ENCODE data around the gene TEKTIP1.
"Not testable (repeated sequence)": the region's sequence is repeated elsewhere in the genome, so short reads cannot be mapped to it uniquely, and the experiment has no call there.

The TEKTIP1 gene

DNA sequence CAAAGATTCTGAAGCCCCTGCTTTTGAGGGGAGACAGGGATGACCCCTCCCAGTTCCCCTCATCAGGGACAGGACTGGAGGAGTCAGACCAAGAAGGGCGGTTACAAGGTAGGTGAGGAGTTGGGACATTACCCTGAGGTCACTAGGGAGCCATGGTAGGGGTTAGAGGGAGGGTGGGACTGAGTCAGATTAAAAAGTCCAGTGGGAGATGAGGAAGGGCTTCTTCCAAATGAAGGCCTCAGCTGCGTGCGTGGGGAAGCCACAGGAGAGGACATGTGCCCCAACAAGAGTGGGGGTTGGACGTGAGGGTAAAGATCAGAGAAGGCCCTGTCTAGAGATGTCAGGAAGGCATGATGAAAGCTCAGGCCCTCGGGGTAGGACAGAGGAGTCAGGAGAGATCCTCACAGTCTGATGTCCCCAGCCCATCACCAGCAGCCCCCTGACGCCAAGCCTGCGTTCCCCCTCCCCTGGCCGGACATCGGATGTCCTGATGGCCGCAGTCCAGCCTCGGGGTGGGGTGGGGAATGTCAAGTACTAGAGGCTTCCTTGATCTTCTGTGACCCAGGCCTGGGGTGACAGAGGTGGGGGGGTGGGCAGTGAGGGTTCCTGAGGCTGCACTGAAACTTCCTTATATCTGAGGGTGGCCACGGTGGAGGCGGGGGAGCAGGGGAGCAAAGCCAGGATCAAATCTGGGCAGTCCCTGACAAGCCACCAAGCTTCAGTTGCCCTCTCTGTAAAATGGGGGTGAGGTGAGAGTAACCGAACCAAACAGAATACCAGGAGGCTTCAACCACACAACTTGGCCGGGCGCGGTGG, 24.9 kb downstream of the TEKTIP1 start:
- no peak for DNase-seq

DNA sequence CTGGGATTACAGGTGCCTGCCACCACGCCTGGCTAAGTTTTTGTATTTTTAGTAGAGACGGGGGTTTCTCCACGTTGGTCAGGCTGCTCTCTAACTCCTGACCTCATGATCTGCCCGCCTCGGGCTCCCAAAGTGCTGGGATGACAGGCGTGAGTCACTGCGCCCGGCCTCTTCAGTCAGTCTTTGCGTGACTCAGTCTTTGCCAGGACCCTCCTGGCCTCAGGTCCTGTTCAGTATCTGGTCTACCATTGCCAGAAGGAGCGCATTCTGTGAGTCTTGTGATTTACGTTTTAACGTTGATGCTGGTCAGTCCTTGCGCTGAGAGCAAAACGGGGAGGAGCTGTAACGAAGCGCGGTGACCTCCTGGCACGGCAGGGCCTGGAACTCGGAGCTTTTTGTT, 26.2 kb downstream of the TEKTIP1 start:
- DNase-seq = no peak

- not testable (repeated sequence) for DNase-seq
These were observed 31.1 kb downstream of the TEKTIP1 start for GRCh38 chr19:3570042-3570441.

- no peak for DNase-seq
These were observed 31.6 kb downstream of the TEKTIP1 start for GRCh38 chr19:3570606-3571011.

GRCh38 chr19:3572132-3572854, 33.3 kb downstream of the TEKTIP1 start:
- peak; percentile 96 for DNase-seq

GRCh38 chr19:3572855-3573161, 33.8 kb downstream of the TEKTIP1 start, which contains the start of gene HMG20B:
TSS of gene HMG20B (plus strand) at chr19:3572944. CDS start at chr19:3573310, 366 bp downstream.
- no peak for DNase-seq

DNA sequence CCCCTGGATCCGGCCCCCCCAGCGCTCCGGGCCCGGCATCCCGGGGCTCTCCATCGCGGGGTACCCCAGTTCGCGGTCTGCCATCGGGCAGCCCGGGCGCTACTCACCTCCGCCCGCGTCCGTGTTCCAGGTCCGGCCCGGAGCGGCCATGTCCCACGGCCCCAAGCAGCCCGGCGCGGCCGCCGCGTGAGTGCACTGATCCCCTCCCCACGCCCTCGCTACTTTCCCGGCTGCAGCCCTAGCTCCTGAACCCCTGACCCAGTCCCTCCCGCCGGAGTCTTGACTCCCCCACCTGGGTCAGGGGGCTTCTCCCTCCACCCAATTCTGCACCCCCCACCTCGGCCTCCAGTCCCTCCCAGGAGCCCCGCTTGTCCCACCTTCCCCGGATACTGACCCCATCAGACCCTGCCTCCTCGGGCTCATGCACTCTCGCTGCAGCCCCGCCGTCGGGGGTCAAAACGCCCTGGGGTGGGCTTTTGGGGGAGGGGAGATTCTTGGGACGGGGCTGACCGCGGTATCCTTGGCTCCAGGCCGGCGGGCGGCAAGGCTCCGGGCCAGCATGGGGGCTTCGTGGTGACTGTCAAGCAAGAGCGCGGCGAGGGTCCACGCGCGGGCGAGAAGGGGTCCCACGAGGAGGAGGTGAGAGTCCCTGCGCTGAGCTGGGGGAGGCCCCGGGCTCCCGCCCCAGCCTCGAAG, 34.3 kb downstream of the TEKTIP1 start:
- no peak for DNase-seq

- peak; percentile 87 for DNase-seq
These were observed 35.1 kb downstream of the TEKTIP1 start for GRCh38 chr19:3573858-3574637.

- peak; percentile 23 for DNase-seq
These were observed 36.3 kb downstream of the TEKTIP1 start for GRCh38 chr19:3575260-3575741.

DNA sequence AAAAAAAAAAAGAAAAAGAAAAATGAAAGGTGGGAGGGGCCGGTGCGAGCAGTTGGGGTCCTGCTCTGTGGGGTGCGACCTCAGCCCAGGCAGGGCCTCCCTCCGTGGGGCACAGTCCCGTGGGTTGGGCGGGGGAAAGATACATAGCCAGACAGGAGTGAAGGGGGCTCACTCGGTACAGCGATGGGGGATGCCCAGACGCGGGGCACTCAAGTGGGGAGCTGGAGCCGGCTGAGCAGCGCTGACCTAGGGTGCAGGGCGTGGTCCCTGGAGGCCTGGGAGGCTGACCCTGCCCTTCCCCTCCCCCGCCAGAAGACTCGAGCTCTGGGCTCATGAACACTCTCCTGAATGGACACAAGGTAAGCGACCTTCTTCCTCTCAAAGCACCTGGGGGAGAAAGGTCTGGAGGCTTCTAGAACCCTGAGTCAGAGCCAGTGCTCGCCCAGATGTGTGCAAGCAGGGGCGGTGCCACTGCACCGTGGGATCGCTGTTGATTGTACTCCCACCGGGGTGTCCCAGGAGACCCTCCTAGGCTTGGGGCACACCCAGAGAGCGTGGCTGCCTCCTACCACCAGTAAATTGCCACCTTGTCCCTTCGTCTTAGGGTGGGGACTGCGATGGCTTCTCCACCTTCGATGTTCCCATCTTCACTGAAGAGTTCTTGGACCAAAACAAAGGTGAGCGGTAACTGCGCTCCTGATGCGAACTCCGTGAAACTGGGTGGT, 37.1 kb downstream of the TEKTIP1 start:
- no peak for DNase-seq

DNA sequence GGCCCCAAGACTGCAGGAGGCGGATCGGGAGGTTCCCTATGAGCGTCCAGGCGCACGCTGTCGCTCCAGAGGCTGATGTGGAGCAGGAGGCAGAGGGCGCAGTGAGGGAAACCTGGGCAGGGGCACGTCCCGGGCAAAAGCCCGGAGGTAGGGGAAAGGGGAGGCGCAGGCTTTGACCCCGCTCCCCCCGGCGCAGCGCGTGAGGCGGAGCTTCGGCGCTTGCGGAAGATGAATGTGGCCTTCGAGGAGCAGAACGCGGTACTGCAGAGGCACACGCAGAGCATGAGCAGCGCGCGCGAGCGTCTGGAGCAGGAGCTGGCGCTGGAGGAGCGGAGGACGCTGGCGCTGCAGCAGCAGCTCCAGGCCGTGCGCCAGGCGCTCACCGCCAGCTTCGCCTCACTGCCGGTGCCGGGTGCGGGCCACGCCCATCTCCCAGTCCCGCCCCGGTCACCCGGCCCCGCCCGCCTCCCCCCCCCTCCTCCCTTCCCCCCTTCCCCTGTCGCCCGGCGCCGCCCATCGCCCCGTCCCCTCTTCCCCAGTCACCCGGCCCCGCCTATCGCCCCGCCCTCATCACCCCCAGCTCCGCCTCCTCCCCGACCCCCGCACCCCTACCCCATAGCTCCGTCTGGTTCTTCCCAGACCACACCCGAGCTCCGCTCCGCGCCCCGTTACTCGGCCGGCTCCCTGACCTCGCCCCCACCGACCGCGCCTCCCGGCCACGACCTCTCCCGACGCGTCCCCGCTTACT, 37.9 kb downstream of the TEKTIP1 start:
- DNase-seq = no peak

DNA sequence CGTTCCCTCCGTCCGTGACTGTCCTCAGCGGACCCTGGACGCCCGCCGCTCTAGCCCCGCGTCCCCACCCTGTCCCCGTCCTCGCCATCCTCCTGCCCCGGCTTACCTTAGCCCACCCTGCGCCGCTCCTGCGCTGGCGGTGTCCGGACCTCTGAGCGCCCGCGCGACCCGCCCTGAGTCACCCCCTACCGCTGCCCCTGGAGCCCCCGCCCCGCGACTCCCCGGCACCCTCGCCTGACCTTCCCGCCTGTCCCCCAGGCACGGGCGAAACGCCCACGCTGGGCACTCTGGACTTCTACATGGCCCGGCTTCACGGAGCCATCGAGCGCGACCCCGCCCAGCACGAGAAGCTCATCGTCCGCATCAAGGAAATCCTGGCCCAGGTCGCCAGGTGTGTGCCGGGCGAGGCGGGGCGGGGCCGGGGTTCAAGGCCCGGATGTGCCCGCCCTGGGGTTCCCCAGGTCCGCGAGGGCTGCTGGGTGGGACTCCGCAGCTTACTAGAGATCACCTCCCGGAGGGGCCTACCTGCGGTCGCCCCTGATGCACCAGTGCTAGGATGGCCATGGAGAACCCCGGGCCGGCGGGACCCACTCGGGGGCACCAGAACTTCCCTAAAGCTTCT, 38.9 kb downstream of the TEKTIP1 start:
- DNase-seq = no peak

GRCh38 chr19:3578390-3578789, 39.4 kb downstream of the TEKTIP1 start:
- no peak for DNase-seq

DNA sequence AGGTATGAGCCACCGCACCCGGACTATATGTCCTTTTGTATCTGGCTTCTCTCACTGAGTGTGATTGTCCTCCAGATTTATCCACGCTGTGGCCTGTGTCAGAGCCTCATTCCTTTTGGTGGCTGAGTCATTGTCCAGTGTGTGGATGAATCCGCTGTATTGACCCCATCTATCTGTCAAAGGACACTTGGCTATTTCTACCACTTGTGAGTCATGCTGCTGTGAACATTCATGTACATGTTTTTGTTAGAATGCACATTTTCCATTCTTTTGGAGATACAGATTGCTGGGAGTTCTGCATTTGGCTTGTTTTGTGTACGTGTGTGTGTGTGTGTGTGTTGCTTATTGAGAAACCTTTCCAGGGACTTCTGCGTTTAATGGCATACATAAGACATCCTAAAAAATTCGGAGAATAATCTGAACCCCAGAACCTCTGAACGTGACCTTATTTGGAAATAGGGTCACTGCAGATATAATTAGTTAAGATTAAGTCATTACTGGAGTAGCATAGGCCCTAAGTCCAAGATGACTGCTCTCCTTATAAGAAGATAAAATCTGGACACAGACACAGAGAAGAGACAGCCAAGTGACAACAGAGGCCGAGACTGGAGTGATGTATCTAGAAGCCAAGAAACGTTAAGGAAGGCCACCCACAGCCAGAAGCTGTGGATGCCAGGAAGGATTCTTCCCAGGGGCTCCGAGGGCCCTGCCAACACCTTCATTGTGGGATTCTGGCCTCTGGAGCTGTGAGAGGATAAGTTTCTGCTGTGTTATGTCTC, 41.4 kb downstream of the TEKTIP1 start:
- no peak for DNase-seq

DNA sequence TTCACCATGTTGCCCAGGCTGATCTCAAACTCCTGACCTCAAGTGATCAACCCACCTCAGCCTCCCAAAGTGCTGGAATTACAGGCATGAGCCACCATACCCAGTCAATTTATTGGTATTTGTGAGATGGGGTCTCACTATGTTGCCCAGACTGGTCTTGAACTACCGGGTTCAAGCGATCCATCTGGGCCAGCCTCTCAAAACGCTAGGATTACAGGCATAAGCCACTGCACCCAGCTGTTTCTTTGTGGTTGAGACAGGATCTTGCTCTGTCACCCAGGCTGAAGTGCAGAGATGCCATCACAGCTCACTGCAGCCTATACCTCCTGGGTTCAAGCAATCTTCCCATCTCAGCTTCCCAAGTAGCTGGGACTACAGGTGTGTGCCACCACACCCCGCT, 42.8 kb downstream of the TEKTIP1 start:
- DNase-seq = not testable (repeated sequence)

DNA sequence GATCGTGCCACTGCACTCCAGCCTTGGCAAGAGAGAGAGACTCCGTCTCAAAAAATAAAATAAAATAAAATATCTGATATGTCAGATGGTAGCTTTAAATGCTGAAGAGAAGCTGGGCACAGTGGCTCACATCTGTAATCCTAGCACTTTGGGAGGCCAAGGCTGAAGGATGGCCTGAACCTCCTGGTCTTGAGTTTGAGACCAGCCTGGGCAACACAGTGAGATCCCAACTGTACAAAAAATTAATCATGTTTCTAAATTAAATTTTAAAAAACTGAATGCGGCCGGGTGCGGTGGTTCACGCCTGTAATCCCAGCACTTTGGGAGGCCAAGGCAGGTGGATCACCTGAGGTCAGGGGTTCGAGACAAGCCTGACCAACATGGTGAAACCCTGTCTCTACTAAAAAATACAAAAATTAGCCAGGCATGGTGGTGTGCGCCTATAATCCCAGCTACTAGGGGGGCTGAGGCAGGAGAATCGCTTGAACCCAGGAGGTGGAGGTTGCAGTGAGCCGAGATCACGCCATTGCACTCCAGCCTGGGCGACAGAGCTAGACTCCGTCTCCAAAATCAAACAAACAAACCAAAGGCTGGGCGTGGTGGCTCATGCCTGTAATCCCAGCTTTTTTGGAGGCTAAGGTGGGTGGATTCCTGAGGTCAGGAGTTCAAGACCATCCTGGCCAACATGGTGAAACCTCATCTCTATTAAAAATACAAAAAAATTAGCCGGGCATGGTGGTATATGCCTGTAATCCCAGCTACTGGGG, 45.2 kb downstream of the TEKTIP1 start:
- not testable (repeated sequence) for DNase-seq

DNA sequence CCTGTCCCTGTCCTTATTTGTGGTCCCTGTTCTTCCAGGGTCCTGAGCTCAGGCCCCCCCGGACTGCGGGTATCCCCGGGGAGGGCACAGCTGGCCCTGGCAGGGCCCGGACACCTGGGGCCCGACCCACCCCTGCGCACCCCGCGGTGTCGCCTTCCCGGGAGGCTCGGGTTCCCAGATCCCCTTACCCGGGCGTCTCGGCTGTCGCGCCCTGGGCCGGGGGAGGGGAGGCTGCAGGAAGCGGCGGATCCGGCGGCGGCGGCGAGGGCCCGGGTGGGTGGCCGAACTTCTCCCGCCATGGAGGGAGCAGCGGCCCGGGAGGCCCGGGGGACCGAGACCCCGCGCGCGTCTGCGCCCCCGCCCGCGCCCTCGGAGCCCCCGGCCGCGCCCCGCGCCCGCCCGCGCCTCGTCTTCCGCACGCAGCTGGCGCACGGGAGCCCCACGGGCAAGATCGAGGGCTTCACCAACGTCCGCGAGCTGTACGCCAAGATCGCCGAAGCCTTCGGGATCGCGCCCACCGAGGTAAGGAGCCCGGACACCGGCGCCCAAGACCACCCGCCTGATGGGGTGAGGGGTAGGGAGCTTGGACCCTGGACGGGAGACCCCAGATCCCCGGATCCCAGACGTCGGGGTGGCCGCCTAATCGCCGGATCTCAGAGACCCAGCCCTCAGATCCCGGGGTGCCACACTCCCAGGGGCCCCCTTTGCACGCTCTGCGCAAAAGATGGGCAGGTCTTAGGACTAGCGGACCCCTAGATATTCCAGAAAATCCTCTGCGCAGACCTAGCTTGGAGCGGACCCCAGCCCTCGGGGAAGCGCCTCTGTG, 46.5 kb downstream of the TEKTIP1 start, which contains the start of gene GIPC3:
Gene GIPC3, plus strand, starts transcription at position 178 of the 826 bp plus-strand sequence. Its CDS starts 120 bp downstream, at position 298.
- no peak for DNase-seq

DNA sequence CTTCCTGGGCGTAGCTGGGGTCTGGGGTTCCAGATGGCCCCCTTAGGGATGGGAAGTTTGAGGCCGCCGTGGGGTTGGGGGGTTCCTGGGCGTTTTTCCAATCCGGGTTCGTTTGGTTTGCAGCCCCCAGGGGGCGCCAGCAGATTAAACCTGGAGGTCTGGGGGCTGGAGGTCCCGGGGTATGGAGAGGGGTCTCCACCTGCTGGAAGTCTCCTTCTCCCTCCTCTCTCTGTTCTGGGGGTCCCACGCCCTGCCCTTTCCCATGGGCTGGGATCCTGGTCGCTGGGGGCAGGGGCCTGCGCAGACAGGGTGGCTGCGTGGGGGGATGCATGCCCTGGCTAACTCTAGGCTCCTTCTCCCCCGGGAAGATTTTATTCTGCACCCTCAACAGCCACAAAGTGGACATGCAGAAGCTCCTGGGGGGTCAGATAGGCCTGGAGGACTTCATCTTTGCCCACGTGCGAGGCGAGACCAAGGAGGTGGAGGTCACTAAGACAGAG, 47.2 kb downstream of the TEKTIP1 start:
- no peak for DNase-seq
